Upper lobe of left lung (tissue), 6 donors: ENCODE data around the gene AFF1. TPM values are rescaled to one million over a fixed set of nuclear protein-coding genes. Genes with fewer than 3 reads are reported as not detected.

ENCODE experiments used
- ATAC-seq, 2 donors: fragments of 200-7000 bp; cut with Tn5 transposase; one replicate each; pipeline ENCODE4 v1.9.1; 2022; ENCODE audit warnings: mild to moderate bottlenecking in 2 of 2, moderate library complexity in 2 of 2; ENCODE audit not compliant: low FRiP score in 2 of 2
- DNase-seq, 2 donors: peaks; one replicate each; pipeline ENCODE4 v3.0.0-alpha.2; 2019 to 2020
- H3K27ac ChIP-seq, 4 donors: fragments of 200-600 bp; sonication (generic); one replicate each; pipeline ENCODE4 v1.5.1; 2016 to 2019
- H3K27me3 ChIP-seq, 4 donors: fragments of 200-600 bp; sonication (generic); one replicate each; pipeline ENCODE4 v1.5.1; 2017 to 2019
- H3K36me3 ChIP-seq, 4 donors: fragments of 200-600 bp; sonication (generic); one replicate each; pipeline ENCODE4 v1.5.1; 2016 to 2019
- H3K4me1 ChIP-seq, 4 donors: fragments of 200-600 bp; sonication (generic); one replicate each; pipeline ENCODE4 v1.5.1; 2018 to 2019
- H3K4me3 ChIP-seq, 4 donors: fragments of 200-600 bp; sonication (generic); one replicate each; pipeline ENCODE4 v1.5.1; 2017 to 2019; ENCODE audit warnings: mild to moderate bottlenecking in 2 of 4, moderate library complexity in 1 of 4
- H3K9me3 ChIP-seq, 4 donors: fragments of 200-600 bp; sonication (generic); one replicate each; pipeline ENCODE4 v1.5.1; 2018 to 2019
- CTCF ChIP-seq, 6 experiments: fragments of 450-650 bp in 4 of 6; fragments of 200-600 bp in 2 of 6; sonication (generic) in 2 of 6; IDR thresholded peaks; one replicate each; pipeline ENCODE4 v1.5.1; 2016 to 2019; ENCODE audit warnings: antibody characterized with exemption in 6 of 6
- EP300 ChIP-seq, 4 donors: sonication (generic); formaldehyde crosslinking; IDR thresholded peaks; one replicate each; pipeline ENCODE4 v1.5.1; 2017; ENCODE audit warnings: antibody characterized with exemption in 4 of 4, control low read depth in 2 of 4
- POLR2A ChIP-seq, 4 donors: fragments of 450-650 bp; IDR thresholded peaks; one replicate each; pipeline ENCODE4 v1.5.1; 2016 to 2017; ENCODE audit warnings: antibody characterized with exemption in 4 of 4, mild to moderate bottlenecking in 2 of 4
- POLR2AphosphoS5 ChIP-seq, 2 donors: sonication (generic); formaldehyde crosslinking; IDR thresholded peaks; one replicate each; pipeline ENCODE4 v1.5.1; 2017; ENCODE audit warnings: antibody characterized with exemption in 2 of 2
- WGBS, 2 donors: methylation state at CpG; one replicate each; pipeline ENCODE4 v1.1.5; 2017 to 2018; 5-methylcytosine and 5-hydroxymethylcytosine counted together
- total RNA-seq, 6 donors: library from RNA; depleted of rRNA in 4 of 6; stranded (reverse); fragments of >200 nt in 4 of 6; gene quantifications; one replicate each; pipeline versions ENCODE4 v1.1.0 to v1.2.1, GENCODE V29; 2016 to 2021
- donor health status: DM: no; HTN: no; CAD: no; lungs with moderate emphysema.
- donor health status: DM: no; HTN: yes; CAD: no; lungs with severe emphysema.

Gene AFF1
- total RNA-seq, 6 donors from 2014 or later, result 45.5 to 124 (median 83.9) TPM

GRCh38 chr4:87014284-87014782 lies 79.5 kb downstream of the AFF1 start:
- DNase-seq (no peak), ATAC-seq (peak in 1 of 2 donors; percentile 47)
- peak in 1 of 4 donors; percentile 52 for TF ChIP-seq EP300 (IDR thresholded peaks at IDR 0.05)
- TF ChIP-seq CTCF (IDR thresholded peaks at IDR 0.05), result no peak
- no peak for TF ChIP-seq POLR2A (IDR thresholded peaks at IDR 0.05)
- peak in 1 of 2 donors; percentile 25 for TF ChIP-seq POLR2AphosphoS5 (IDR thresholded peaks at IDR 0.05)
- Histone ChIP-seq H3K27ac (peak overlapping the region; percentile 68 to 90 (median 80)), H3K4me1 (peaks cover 81 to 95% (median 93%) of the 10 kb centered on the region in 4 donors), H3K36me3 (no peaks in the 10 kb centered on the region), H3K27me3 (no peaks in the 10 kb centered on the region), H3K9me3 (no peaks in the 10 kb centered on the region), H3K4me3 (no peak overlapping the region)
- WGBS, 2 donors, result 16 to 24% methylated on average over 2 of the region's 2 CpGs

GRCh38 chr4:87015416-87015815 lies 80.6 kb downstream of the AFF1 start:
- no peak for ATAC-seq
- H3K27ac ChIP-seq, result peak overlapping the region; percentile 68 to 90 (median 80)
- H3K9me3 ChIP-seq, result no peaks in the 10 kb centered on the region
- no peak overlapping the region for H3K4me3 ChIP-seq
- TF ChIP-seq POLR2A (IDR thresholded peaks at IDR 0.05) (no peak), EP300 (IDR thresholded peaks at IDR 0.05) (no peak), POLR2AphosphoS5 (IDR thresholded peaks at IDR 0.05) (no peak), CTCF (IDR thresholded peaks at IDR 0.05) (no peak)
- H3K27me3 ChIP-seq, result no peaks in the 10 kb centered on the region
- no peaks in the 10 kb centered on the region for H3K36me3 ChIP-seq
- peaks cover 73 to 94% (median 89%) of the 10 kb centered on the region in 4 donors for H3K4me1 ChIP-seq
- DNase-seq, result no peak
- 38 to 46% methylated on average over 1 of the region's 1 CpG for WGBS, 2 donors

GRCh38 chr4:87017580-87018342 lies 83.0 kb downstream of the AFF1 start:
- peak overlapping the region in 3 of 4 donors; percentile 39 to 72 (median 41) for H3K27ac ChIP-seq

GRCh38 chr4:87018753-87019152 lies 83.9 kb downstream of the AFF1 start:
- H3K9me3 ChIP-seq, result no peaks in the 10 kb centered on the region
- 35 to 41% methylated on average over 1 of the region's 1 CpG for WGBS, 2 donors
- no peak for TF ChIP-seq POLR2AphosphoS5 (IDR thresholded peaks at IDR 0.05)
- peak overlapping the region in 3 of 4 donors; percentile 39 to 72 (median 69) for H3K27ac ChIP-seq
- peaks cover 50 to 76% (median 66%) of the 10 kb centered on the region in 4 donors for H3K4me1 ChIP-seq
- DNase-seq (no peak), ATAC-seq (no peak)
- no peaks in the 10 kb centered on the region for H3K36me3 ChIP-seq
- no peaks in the 10 kb centered on the region for H3K27me3 ChIP-seq
- H3K4me3 ChIP-seq, result no peak overlapping the region

More at GRCh38 chr4:87017580-87018342, 83.0 kb downstream of the AFF1 start:
- Histone ChIP-seq H3K36me3 (no peaks in the 10 kb centered on the region), H3K27me3 (no peaks in the 10 kb centered on the region), H3K4me1 (peaks cover 55 to 74% (median 66%) of the 10 kb centered on the region in 4 donors), H3K4me3 (no peak overlapping the region), H3K9me3 (no peaks in the 10 kb centered on the region)
- ATAC-seq (peak in 1 of 2 donors; percentile 40), DNase-seq (no peak)
- TF ChIP-seq EP300 (IDR thresholded peaks at IDR 0.05), result no peak
- no peak for TF ChIP-seq POLR2A (IDR thresholded peaks at IDR 0.05)
- no peak for TF ChIP-seq CTCF (IDR thresholded peaks at IDR 0.05)
- TF ChIP-seq POLR2AphosphoS5 (IDR thresholded peaks at IDR 0.05), result no peak
- WGBS, 2 donors, result 71 to 75% methylated on average over 10 of the region's 10 CpGs

- peaks cover 45 to 76% (median 66%) of the 10 kb centered on the region in 4 donors for H3K4me1 ChIP-seq
- 75 to 87% methylated on average over 4 of the region's 4 CpGs for WGBS, 2 donors
These were observed 84.5 kb downstream of the AFF1 start for GRCh38 chr4:87019246-87019791.

More at GRCh38 chr4:87019246-87019791, 84.5 kb downstream of the AFF1 start:
- H3K9me3 ChIP-seq, result no peaks in the 10 kb centered on the region
- no peak for ATAC-seq
- no peaks in the 10 kb centered on the region for H3K36me3 ChIP-seq
- peak overlapping the region in 3 of 4 donors; percentile 39 to 69 (median 39) for H3K27ac ChIP-seq
- no peak for TF ChIP-seq CTCF (IDR thresholded peaks at IDR 0.05)
- TF ChIP-seq POLR2A (IDR thresholded peaks at IDR 0.05), result no peak
- no peak for TF ChIP-seq POLR2AphosphoS5 (IDR thresholded peaks at IDR 0.05)
- TF ChIP-seq EP300 (IDR thresholded peaks at IDR 0.05), result no peak
- no peak for DNase-seq
- no peak overlapping the region for H3K4me3 ChIP-seq
- no peaks in the 10 kb centered on the region for H3K27me3 ChIP-seq
